ENCODE results near the gene PCDHA1. TPM values are rescaled to one million over a fixed set of nuclear protein-coding genes. Genes with fewer than 3 reads are reported as not detected.

The PCDHA1 gene
- total RNA-seq, 1 experiment from 2014 or later: not detected

DNA sequence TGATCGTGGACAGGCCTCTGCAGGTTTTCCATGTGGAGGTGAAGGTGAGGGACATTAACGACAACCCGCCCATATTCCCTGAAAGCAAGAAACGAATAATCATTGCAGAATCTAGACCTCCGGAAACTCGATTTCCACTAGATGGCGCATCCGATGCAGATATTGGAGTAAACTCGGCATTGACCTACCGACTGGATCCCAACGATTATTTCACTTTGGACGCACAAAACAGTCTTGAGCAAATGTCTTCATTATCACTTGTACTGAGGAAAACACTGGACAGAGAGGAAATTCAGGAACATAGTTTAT lies 96.6 kb downstream of the PCDHA1 start:
- ATAC-seq (peak; percentile 69), DNase-seq (ENCODE audit: low read depth, low spot score) (peak; percentile 46)
- RAD21 ChIA-PET (ENCODE audit: low non-redundant PET in 1 of 2, low total read pairs in 2 of 2, uncharacterized antibody in 2 of 2, unreplicated experiment in 2 of 2): interaction anchor here (0.9 to 1.6 kb wide), 3 partner anchors 157 to 159 kb away, joined by 3 to 8 read pairs (median 3); no protein-coding TSS in a partner anchor
- CTCF ChIA-PET: interaction anchor here (1.4 kb wide), 1 partner anchor 157 kb away, joined by 3 read pairs; no protein-coding TSS in a partner anchor
- Histone ChIP-seq H4K20me1 (ENCODE audit: insufficient read depth) (no peaks in the 10 kb centered on the region), H3K27me3 (ENCODE audit: insufficient read depth, low read length) (no peaks in the 10 kb centered on the region), H3K79me2 (ENCODE audit: insufficient read depth, low read length) (no peaks in the 10 kb centered on the region), H2AFZ (ENCODE audit: low read depth, low read length, poor library complexity, severe bottlenecking) (no peak overlapping the region), H3K9me2 (ENCODE audit: insufficient read depth) (no peaks in the 10 kb centered on the region; the same call in 1 of the 2 replicates), H3K4me1 (ENCODE audit: control insufficient read depth in 1 of 2, insufficient read depth in 2 of 2, low read length in 2 of 2) (no peaks in the 10 kb centered on the region), H3K4me2 (ENCODE audit: low read length) (no peak overlapping the region), H3K27ac (ENCODE audit: low read depth, low read length) (no peak overlapping the region), H3K36me3 (ENCODE audit: control insufficient read depth in 1 of 2, insufficient read depth in 2 of 2, low read length in 2 of 2) (no peaks in the 10 kb centered on the region), H3K9ac (ENCODE audit: low read length) (no peak overlapping the region), H3K4me3 (replicated peaks in 1 of 2; ENCODE audit: low read depth in 1 of 2, low read length in 2 of 2) (no peak overlapping the region), H3K9me3 (ENCODE audit: control insufficient read depth in 1 of 2, insufficient read depth in 1 of 2, low read depth in 1 of 2, low read length in 2 of 2) (no peaks in the 10 kb centered on the region)
- intact Hi-C loops (cut with micrococcal nuclease): loop anchor here (1.0 kb wide), 1 partner anchor 159 kb away; no protein-coding TSS in a partner anchor
- POLR2A ChIA-PET: interaction anchor here (2.1 kb wide), 1 partner anchor 158 kb away, joined by 4 read pairs; no protein-coding TSS in a partner anchor
- TF ChIP-seq CTCF (IDR thresholded peaks at IDR 0.05 in 2 of 3, conservative IDR thresholded peaks at IDR 0.05 in 1 of 3; ENCODE audit: borderline replicate concordance in 1 of 3, insufficient read depth in 1 of 3, low read depth in 2 of 3, low read length in 2 of 3): peak; percentile 59 to 75 (median 60)
- no peak for TF ChIP-seq POLR2AphosphoS5 (IDR thresholded peaks at IDR 0.05; ENCODE audit: low read depth, low read length)
- TF ChIP-seq RAD21 (IDR thresholded peaks at IDR 0.05; ENCODE audit: low read depth): peak; percentile 89
- TF ChIP-seq EZH2phosphoT487 (IDR thresholded peaks at IDR 0.05; ENCODE audit: borderline replicate concordance): no peak
- no peak for TF ChIP-seq EGR1 (IDR thresholded peaks at IDR 0.05; ENCODE audit: low read depth)
- BruUV-seq (replicated peaks): no TSS peak

DNA sequence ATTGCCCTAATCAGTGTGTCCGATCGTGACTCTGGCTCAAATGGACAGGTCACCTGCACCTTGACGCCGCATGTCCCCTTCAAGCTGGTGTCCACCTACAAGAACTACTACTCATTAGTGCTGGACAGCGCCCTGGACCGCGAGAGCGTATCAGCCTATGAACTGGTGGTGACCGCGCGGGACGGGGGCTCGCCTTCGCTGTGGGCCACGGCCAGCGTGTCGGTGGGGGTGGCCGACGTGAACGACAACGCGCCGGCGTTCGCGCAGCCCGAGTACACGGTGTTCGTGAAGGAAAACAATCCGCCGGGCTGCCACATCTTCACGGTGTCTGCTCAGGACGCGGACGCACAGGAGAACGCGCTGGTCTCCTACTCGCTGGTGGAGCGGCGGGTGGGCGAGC lies 97.4 kb downstream of the PCDHA1 start:
- intact Hi-C loops (cut with micrococcal nuclease): no loop called here
- ChIA-PET CTCF (interaction anchor here (1.4 kb wide), 1 partner anchor 156 kb away, joined by 3 read pairs; no protein-coding TSS in a partner anchor), POLR2A (interaction anchor here (2.1 kb wide), 1 partner anchor 157 kb away, joined by 4 read pairs; no protein-coding TSS in a partner anchor), RAD21 (ENCODE audit: low non-redundant PET in 1 of 2, low total read pairs in 2 of 2, uncharacterized antibody in 2 of 2, unreplicated experiment in 2 of 2) (interaction anchor here (0.9 to 1.6 kb wide), 3 partner anchors 156 to 158 kb away, joined by 3 to 8 read pairs (median 3); no protein-coding TSS in a partner anchor)
- no peaks in the 10 kb centered on the region; the same call in 1 of the 2 replicates for H3K9me2 ChIP-seq (ENCODE audit: insufficient read depth)
- H3K79me2 ChIP-seq (ENCODE audit: insufficient read depth, low read length): no peaks in the 10 kb centered on the region
- H3K9me3 ChIP-seq (ENCODE audit: control insufficient read depth in 1 of 2, insufficient read depth in 1 of 2, low read depth in 1 of 2, low read length in 2 of 2): no peaks in the 10 kb centered on the region
- H3K4me1 ChIP-seq (ENCODE audit: control insufficient read depth in 1 of 2, insufficient read depth in 2 of 2, low read length in 2 of 2): no peaks in the 10 kb centered on the region
- TF ChIP-seq ELF1 (IDR thresholded peaks at IDR 0.05; ENCODE audit: borderline replicate concordance, low read depth) (no peak), POLR2A (IDR thresholded peaks at IDR 0.05; ENCODE audit: borderline replicate concordance, extremely low read depth, insufficient read depth, insufficient read length) (no peak), SIN3A (IDR thresholded peaks at IDR 0.05; ENCODE audit: low read depth) (no peak), ZNF274 (IDR thresholded peaks at IDR 0.05; ENCODE audit: low read depth, low read length) (no peak), SRF (IDR thresholded peaks at IDR 0.05; ENCODE audit: low read depth) (no peak), RAD21 (IDR thresholded peaks at IDR 0.05; ENCODE audit: low read depth) (no peak)
- TF ChIP-seq, protein P1, sequence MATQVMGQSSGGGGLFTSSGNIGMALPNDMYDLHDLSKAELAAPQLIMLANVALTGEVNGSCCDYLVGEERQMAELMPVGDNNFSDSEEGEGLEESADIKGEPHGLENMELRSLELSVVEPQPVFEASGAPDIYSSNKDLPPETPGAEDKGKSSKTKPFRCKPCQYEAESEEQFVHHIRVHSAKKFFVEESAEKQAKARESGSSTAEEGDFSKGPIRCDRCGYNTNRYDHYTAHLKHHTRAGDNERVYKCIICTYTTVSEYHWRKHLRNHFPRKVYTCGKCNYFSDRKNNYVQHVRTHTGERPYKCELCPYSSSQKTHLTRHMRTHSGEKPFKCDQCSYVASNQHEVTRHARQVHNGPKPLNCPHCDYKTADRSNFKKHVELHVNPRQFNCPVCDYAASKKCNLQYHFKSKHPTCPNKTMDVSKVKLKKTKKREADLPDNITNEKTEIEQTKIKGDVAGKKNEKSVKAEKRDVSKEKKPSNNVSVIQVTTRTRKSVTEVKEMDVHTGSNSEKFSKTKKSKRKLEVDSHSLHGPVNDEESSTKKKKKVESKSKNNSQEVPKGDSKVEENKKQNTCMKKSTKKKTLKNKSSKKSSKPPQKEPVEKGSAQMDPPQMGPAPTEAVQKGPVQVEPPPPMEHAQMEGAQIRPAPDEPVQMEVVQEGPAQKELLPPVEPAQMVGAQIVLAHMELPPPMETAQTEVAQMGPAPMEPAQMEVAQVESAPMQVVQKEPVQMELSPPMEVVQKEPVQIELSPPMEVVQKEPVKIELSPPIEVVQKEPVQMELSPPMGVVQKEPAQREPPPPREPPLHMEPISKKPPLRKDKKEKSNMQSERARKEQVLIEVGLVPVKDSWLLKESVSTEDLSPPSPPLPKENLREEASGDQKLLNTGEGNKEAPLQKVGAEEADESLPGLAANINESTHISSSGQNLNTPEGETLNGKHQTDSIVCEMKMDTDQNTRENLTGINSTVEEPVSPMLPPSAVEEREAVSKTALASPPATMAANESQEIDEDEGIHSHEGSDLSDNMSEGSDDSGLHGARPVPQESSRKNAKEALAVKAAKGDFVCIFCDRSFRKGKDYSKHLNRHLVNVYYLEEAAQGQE (IDR thresholded peaks at IDR 0.05; ENCODE audit: low read depth): peak; percentile 38
- TF ChIP-seq, protein P2, sequence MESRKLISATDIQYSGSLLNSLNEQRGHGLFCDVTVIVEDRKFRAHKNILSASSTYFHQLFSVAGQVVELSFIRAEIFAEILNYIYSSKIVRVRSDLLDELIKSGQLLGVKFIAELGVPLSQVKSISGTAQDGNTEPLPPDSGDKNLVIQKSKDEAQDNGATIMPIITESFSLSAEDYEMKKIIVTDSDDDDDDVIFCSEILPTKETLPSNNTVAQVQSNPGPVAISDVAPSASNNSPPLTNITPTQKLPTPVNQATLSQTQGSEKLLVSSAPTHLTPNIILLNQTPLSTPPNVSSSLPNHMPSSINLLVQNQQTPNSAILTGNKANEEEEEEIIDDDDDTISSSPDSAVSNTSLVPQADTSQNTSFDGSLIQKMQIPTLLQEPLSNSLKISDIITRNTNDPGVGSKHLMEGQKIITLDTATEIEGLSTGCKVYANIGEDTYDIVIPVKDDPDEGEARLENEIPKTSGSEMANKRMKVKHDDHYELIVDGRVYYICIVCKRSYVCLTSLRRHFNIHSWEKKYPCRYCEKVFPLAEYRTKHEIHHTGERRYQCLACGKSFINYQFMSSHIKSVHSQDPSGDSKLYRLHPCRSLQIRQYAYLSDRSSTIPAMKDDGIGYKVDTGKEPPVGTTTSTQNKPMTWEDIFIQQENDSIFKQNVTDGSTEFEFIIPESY (IDR thresholded peaks at IDR 0.05; ENCODE audit: extremely low read depth, insufficient replicate concordance, low read length): no peak
- H3K9ac ChIP-seq (ENCODE audit: low read length): no peak overlapping the region
- ATAC-seq (no peak), DNase-seq (ENCODE audit: low read depth, low spot score) (no peak)
- no TSS peak for BruUV-seq (replicated peaks)
- H3K36me3 ChIP-seq (ENCODE audit: control insufficient read depth in 1 of 2, insufficient read depth in 2 of 2, low read length in 2 of 2): no peaks in the 10 kb centered on the region
- no peak overlapping the region for H3K4me2 ChIP-seq (ENCODE audit: low read length)
- H3K27me3 ChIP-seq (ENCODE audit: insufficient read depth, low read length): no peaks in the 10 kb centered on the region
- no peak overlapping the region for H2AFZ ChIP-seq (ENCODE audit: low read depth, low read length, poor library complexity, severe bottlenecking)
- H3K27ac ChIP-seq (ENCODE audit: low read depth, low read length): no peak overlapping the region
- no peak overlapping the region for H3K4me3 ChIP-seq (replicated peaks in 1 of 2; ENCODE audit: low read depth in 1 of 2, low read length in 2 of 2)
- H4K20me1 ChIP-seq (ENCODE audit: insufficient read depth): no peaks in the 10 kb centered on the region

All from HCT116 (cell line).